HG03280 (cell line): ENCODE data around the gene PRR16.

Experiments used
- ATAC-seq: cut with Tn5 transposase; IDR thresholded peaks from one replicate; pipeline ENCODE4 v1.9.1; 2021; ENCODE audit warnings: mild to moderate bottlenecking, moderate library complexity; ENCODE audit not compliant: unreplicated experiment

PRR16 gene

GRCh38 chr5:120512791-120513650, 48.9 kb downstream of the PRR16 start:
- ATAC-seq, result no peak

- no peak for ATAC-seq
Measured at GRCh38 chr5:120516805-120517204, 52.7 kb downstream of the PRR16 start.

- ATAC-seq, result no peak
Measured at GRCh38 chr5:120517607-120518252, 53.6 kb downstream of the PRR16 start.

- no peak for ATAC-seq
Measured at GRCh38 chr5:120518581-120518980, 54.5 kb downstream of the PRR16 start.

GRCh38 chr5:120527251-120527650, 63.2 kb downstream of the PRR16 start:
- ATAC-seq, result no peak

GRCh38 chr5:120528609-120529008, 64.5 kb downstream of the PRR16 start:
- ATAC-seq, result no peak

- no peak for ATAC-seq
Measured at GRCh38 chr5:120529386-120529785, 65.3 kb downstream of the PRR16 start.

GRCh38 chr5:120531215-120531614, 67.1 kb downstream of the PRR16 start:
- ATAC-seq, result no peak

- no peak for ATAC-seq
Measured at GRCh38 chr5:120532835-120533234, 68.7 kb downstream of the PRR16 start.

- ATAC-seq, result no peak
Measured at GRCh38 chr5:120533581-120533980, 69.5 kb downstream of the PRR16 start.

GRCh38 chr5:120535900-120536299, 71.8 kb downstream of the PRR16 start:
- no peak for ATAC-seq

GRCh38 chr5:120538149-120538548, 74.0 kb downstream of the PRR16 start:
- ATAC-seq, result no peak

GRCh38 chr5:120538644-120539043, 74.5 kb downstream of the PRR16 start:
- ATAC-seq, result no peak

- no peak for ATAC-seq
Measured at GRCh38 chr5:120539471-120539870, 75.4 kb downstream of the PRR16 start.

GRCh38 chr5:120540097-120540496, 76.0 kb downstream of the PRR16 start:
- no peak for ATAC-seq

- ATAC-seq, result no peak
Measured at GRCh38 chr5:120544043-120544442, 79.9 kb downstream of the PRR16 start.

GRCh38 chr5:120545007-120545406, 80.9 kb downstream of the PRR16 start:
- ATAC-seq, result no peak

GRCh38 chr5:120545951-120546350, 81.9 kb downstream of the PRR16 start:
- no peak for ATAC-seq

GRCh38 chr5:120546922-120547321, 82.8 kb downstream of the PRR16 start:
- ATAC-seq, result no peak

- no peak for ATAC-seq
Measured at GRCh38 chr5:120550358-120550757, 86.3 kb downstream of the PRR16 start.

GRCh38 chr5:120552638-120553037, 88.5 kb downstream of the PRR16 start:
- ATAC-seq, result no peak

GRCh38 chr5:120555345-120555744, 91.2 kb downstream of the PRR16 start:
- ATAC-seq, result no peak
